HEK293 (cell line): Measurements from ENCODE around the gene SLC16A5.
A peak's percentile ranks its signal among the peaks of the same experiment; 100 is the strongest.

Source experiments
- CTCF ChIA-PET: fragments of 350-600 bp; formaldehyde crosslinking; extraction: SDS; loops from one replicate; lab custom pipeline; 2021; ENCODE audit warnings: antibody characterized with exemption; lab: Yijun Ruan, JAX
- POLR2A ChIA-PET: fragments of 300-600 bp; formaldehyde crosslinking; extraction: SDS; loops from one replicate; lab custom pipeline; 2020; ENCODE audit warnings: antibody characterized with exemption, inconsistent platforms; lab: Yijun Ruan, JAX
- H3K27ac ChIP-seq: fragments of 200-500 bp; sonication (Bioruptor generic); 2 replicates; pipeline ENCODE4 v1.5.1; 2014; ENCODE audit warnings: low read depth, low read length, control low read depth, inconsistent platforms; ENCODE audit errors: extremely low read depth
- H3K36me3 ChIP-seq, 2 experiments: fragments of 200-500 bp in 1 of 2; sonication (Bioruptor generic) in 1 of 2; 1 replicate in 1 of 2; 2 replicates in 1 of 2; pipeline ENCODE4 v1.5.1; 2014 to 2017; ENCODE audit warnings: inconsistent platforms in 2 of 2, low read length in 2 of 2; ENCODE audit not compliant: control insufficient read depth in 2 of 2, insufficient read depth in 1 of 2
- H3K4me1 ChIP-seq: fragments of 200-500 bp; sonication (Bioruptor generic); 2 replicates; pipeline ENCODE4 v1.5.1; 2014; ENCODE audit warnings: mild to moderate bottlenecking, low read length, inconsistent platforms; ENCODE audit not compliant: control insufficient read depth, insufficient read depth
- H3K4me3 ChIP-seq: 2 replicates; pipeline ENCODE4 v1.5.1; 2011; ENCODE audit warnings: low read depth, mild to moderate bottlenecking, control low read depth, low read length, moderate library complexity
- H3K9me3 ChIP-seq: fragments of 200-500 bp; sonication (Bioruptor generic); 2 replicates; pipeline ENCODE4 v1.5.1; 2014; ENCODE audit warnings: low read depth, low read length, inconsistent platforms; ENCODE audit not compliant: control insufficient read depth, insufficient read depth
- GLIS2 ChIP-seq: fragments of 450-650 bp; formaldehyde crosslinking; IDR thresholded peaks from 2 replicates; pipeline ENCODE4 v1.5.1; 2016; ENCODE audit warnings: missing biosample characterization, missing genetic modification characterization
- MZF1 ChIP-seq: fragments of 450-650 bp; formaldehyde crosslinking; IDR thresholded peaks from 2 replicates; pipeline ENCODE4 v1.5.1; 2017; ENCODE audit warnings: missing biosample characterization, missing genetic modification characterization, borderline replicate concordance
- WT1 ChIP-seq: fragments of 450-650 bp; formaldehyde crosslinking; IDR thresholded peaks from 2 replicates; pipeline ENCODE4 v1.5.1; 2016; ENCODE audit warnings: missing biosample characterization, missing genetic modification characterization
- ZBTB8A ChIP-seq: fragments of 450-650 bp; formaldehyde crosslinking; IDR thresholded peaks from 2 replicates; pipeline ENCODE4 v1.5.1; 2016; ENCODE audit warnings: missing biosample characterization, missing genetic modification characterization
- ZFP41 ChIP-seq: fragments of 450-650 bp; formaldehyde crosslinking; IDR thresholded peaks from 2 replicates; pipeline ENCODE4 v1.5.1; 2016; ENCODE audit warnings: missing biosample characterization, missing genetic modification characterization, borderline replicate concordance
- ZNF133 ChIP-seq: fragments of 450-650 bp; formaldehyde crosslinking; IDR thresholded peaks from 2 replicates; pipeline ENCODE4 v1.5.1; 2016; ENCODE audit warnings: missing biosample characterization, missing genetic modification characterization
- ZNF146 ChIP-seq: fragments of 450-650 bp; formaldehyde crosslinking; IDR thresholded peaks from 2 replicates; pipeline ENCODE4 v1.5.1; 2016; ENCODE audit warnings: missing biosample characterization, missing genetic modification characterization
- ZNF214 ChIP-seq: fragments of 450-650 bp; formaldehyde crosslinking; IDR thresholded peaks from 2 replicates; pipeline ENCODE4 v1.5.1; 2017; ENCODE audit warnings: missing biosample characterization, mild to moderate bottlenecking, missing genetic modification characterization, borderline replicate concordance
- ZNF223 ChIP-seq: fragments of 450-650 bp; formaldehyde crosslinking; IDR thresholded peaks from 2 replicates; pipeline ENCODE4 v1.5.1; 2016; ENCODE audit warnings: missing biosample characterization, missing genetic modification characterization
- ZNF544 ChIP-seq: fragments of 450-650 bp; formaldehyde crosslinking; IDR thresholded peaks from 2 replicates; pipeline ENCODE4 v1.5.0; 2017; ENCODE audit warnings: missing biosample characterization, missing genetic modification characterization
- ZNF560 ChIP-seq: fragments of 450-650 bp; formaldehyde crosslinking; IDR thresholded peaks from 2 replicates; pipeline ENCODE4 v1.5.1; 2017; ENCODE audit warnings: missing biosample characterization, missing genetic modification characterization, borderline replicate concordance
- TF ChIP-seq, protein P1 (sequence below): fragments of 450-650 bp; formaldehyde crosslinking; IDR thresholded peaks from 2 replicates; pipeline ENCODE4 v1.5.1; 2016; ENCODE audit warnings: missing biosample characterization, missing genetic modification characterization
- TF ChIP-seq, protein P2 (sequence below): fragments of 450-650 bp; formaldehyde crosslinking; IDR thresholded peaks from 2 replicates; pipeline ENCODE4 v1.5.1; 2016; ENCODE audit warnings: missing biosample characterization, missing genetic modification characterization, borderline replicate concordance
- TF ChIP-seq, protein P3 (sequence below): fragments of 450-650 bp; formaldehyde crosslinking; IDR thresholded peaks from 2 replicates; pipeline ENCODE4 v1.5.1; 2017; ENCODE audit warnings: missing biosample characterization, missing genetic modification characterization
- TF ChIP-seq, protein P4 (sequence below): fragments of 450-650 bp; formaldehyde crosslinking; IDR thresholded peaks from 2 replicates; pipeline ENCODE4 v1.5.1; 2016; ENCODE audit warnings: missing biosample characterization, missing genetic modification characterization
- TF ChIP-seq, protein P5 (sequence below): fragments of 450-650 bp; formaldehyde crosslinking; IDR thresholded peaks from 2 replicates; pipeline ENCODE4 v1.5.1; 2017; ENCODE audit warnings: missing biosample characterization, missing genetic modification characterization
- TF ChIP-seq, protein P6 (sequence below): fragments of 450-650 bp; formaldehyde crosslinking; IDR thresholded peaks from 2 replicates; pipeline ENCODE4 v1.5.1; 2016; ENCODE audit warnings: missing biosample characterization, missing genetic modification characterization

Gene SLC16A5

DNA sequence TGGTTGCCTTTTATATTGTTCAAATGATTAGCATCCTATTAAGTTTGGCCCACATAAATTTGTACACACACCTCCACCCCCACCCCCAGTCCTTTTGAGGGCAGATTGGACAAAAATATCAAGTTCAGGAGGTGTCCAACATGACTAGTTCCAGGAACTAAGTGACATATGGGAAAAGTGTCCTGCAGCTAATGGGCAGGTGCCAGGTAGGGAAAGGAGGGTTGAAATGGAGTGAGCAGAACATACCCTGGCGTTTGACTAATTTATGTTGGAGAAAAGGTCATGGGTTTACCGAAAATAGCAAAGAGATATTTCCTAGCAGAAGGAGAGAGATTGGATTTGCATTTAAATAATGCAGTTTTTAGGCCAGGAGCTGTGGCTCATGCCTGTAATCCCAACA is 35.8 kb upstream of the SLC16A5 start:
- Histone ChIP-seq H3K4me1 (peaks cover 6% of the 10 kb centered on the region; the same call in 1 of the 2 replicates), H3K9me3 (no peaks in the 10 kb centered on the region), H3K36me3 (peaks cover 57 to 70% of the 10 kb centered on the region in 2 experiments), H3K4me3 (no peak overlapping the region), H3K27ac (no peak overlapping the region)
- TF ChIP-seq ZBTB8A (tag by site-specific recombination), result no peak
- TF ChIP-seq MZF1 (tag by site-specific recombination), result no peak
- TF ChIP-seq WT1 (tag by site-specific recombination), result no peak
- TF ChIP-seq, protein P1, sequence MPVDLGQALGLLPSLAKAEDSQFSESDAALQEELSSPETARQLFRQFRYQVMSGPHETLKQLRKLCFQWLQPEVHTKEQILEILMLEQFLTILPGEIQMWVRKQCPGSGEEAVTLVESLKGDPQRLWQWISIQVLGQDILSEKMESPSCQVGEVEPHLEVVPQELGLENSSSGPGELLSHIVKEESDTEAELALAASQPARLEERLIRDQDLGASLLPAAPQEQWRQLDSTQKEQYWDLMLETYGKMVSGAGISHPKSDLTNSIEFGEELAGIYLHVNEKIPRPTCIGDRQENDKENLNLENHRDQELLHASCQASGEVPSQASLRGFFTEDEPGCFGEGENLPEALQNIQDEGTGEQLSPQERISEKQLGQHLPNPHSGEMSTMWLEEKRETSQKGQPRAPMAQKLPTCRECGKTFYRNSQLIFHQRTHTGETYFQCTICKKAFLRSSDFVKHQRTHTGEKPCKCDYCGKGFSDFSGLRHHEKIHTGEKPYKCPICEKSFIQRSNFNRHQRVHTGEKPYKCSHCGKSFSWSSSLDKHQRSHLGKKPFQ (tag by site-specific recombination), result no peak
- no peak for TF ChIP-seq ZNF544
- TF ChIP-seq, protein P2, sequence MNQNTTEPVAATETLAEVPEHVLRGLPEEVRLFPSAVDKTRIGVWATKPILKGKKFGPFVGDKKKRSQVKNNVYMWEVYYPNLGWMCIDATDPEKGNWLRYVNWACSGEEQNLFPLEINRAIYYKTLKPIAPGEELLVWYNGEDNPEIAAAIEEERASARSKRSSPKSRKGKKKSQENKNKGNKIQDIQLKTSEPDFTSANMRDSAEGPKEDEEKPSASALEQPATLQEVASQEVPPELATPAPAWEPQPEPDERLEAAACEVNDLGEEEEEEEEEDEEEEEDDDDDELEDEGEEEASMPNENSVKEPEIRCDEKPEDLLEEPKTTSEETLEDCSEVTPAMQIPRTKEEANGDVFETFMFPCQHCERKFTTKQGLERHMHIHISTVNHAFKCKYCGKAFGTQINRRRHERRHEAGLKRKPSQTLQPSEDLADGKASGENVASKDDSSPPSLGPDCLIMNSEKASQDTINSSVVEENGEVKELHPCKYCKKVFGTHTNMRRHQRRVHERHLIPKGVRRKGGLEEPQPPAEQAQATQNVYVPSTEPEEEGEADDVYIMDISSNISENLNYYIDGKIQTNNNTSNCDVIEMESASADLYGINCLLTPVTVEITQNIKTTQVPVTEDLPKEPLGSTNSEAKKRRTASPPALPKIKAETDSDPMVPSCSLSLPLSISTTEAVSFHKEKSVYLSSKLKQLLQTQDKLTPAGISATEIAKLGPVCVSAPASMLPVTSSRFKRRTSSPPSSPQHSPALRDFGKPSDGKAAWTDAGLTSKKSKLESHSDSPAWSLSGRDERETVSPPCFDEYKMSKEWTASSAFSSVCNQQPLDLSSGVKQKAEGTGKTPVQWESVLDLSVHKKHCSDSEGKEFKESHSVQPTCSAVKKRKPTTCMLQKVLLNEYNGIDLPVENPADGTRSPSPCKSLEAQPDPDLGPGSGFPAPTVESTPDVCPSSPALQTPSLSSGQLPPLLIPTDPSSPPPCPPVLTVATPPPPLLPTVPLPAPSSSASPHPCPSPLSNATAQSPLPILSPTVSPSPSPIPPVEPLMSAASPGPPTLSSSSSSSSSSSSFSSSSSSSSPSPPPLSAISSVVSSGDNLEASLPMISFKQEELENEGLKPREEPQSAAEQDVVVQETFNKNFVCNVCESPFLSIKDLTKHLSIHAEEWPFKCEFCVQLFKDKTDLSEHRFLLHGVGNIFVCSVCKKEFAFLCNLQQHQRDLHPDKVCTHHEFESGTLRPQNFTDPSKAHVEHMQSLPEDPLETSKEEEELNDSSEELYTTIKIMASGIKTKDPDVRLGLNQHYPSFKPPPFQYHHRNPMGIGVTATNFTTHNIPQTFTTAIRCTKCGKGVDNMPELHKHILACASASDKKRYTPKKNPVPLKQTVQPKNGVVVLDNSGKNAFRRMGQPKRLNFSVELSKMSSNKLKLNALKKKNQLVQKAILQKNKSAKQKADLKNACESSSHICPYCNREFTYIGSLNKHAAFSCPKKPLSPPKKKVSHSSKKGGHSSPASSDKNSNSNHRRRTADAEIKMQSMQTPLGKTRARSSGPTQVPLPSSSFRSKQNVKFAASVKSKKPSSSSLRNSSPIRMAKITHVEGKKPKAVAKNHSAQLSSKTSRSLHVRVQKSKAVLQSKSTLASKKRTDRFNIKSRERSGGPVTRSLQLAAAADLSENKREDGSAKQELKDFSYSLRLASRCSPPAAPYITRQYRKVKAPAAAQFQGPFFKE (tag by site-specific recombination), result no peak
- TF ChIP-seq, protein P3, sequence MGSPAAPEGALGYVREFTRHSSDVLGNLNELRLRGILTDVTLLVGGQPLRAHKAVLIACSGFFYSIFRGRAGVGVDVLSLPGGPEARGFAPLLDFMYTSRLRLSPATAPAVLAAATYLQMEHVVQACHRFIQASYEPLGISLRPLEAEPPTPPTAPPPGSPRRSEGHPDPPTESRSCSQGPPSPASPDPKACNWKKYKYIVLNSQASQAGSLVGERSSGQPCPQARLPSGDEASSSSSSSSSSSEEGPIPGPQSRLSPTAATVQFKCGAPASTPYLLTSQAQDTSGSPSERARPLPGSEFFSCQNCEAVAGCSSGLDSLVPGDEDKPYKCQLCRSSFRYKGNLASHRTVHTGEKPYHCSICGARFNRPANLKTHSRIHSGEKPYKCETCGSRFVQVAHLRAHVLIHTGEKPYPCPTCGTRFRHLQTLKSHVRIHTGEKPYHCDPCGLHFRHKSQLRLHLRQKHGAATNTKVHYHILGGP (tag by site-specific recombination), result no peak
- no peak for TF ChIP-seq ZFP41 (tag by site-specific recombination)
- no peak for TF ChIP-seq ZNF214 (tag by site-specific recombination)
- no peak for TF ChIP-seq ZNF560 (tag by site-specific recombination)
- TF ChIP-seq GLIS2 (tag by site-specific recombination), result no peak
- no peak for TF ChIP-seq ZNF133 (tag by site-specific recombination)
- POLR2A ChIA-PET, result no interaction called here
- CTCF ChIA-PET, result interaction anchor here (0.7 to 1.5 kb wide), 3 partner anchors 9 to 45 kb away, joined by 3 to 5 read pairs (median 3); no protein-coding TSS in a partner anchor

DNA sequence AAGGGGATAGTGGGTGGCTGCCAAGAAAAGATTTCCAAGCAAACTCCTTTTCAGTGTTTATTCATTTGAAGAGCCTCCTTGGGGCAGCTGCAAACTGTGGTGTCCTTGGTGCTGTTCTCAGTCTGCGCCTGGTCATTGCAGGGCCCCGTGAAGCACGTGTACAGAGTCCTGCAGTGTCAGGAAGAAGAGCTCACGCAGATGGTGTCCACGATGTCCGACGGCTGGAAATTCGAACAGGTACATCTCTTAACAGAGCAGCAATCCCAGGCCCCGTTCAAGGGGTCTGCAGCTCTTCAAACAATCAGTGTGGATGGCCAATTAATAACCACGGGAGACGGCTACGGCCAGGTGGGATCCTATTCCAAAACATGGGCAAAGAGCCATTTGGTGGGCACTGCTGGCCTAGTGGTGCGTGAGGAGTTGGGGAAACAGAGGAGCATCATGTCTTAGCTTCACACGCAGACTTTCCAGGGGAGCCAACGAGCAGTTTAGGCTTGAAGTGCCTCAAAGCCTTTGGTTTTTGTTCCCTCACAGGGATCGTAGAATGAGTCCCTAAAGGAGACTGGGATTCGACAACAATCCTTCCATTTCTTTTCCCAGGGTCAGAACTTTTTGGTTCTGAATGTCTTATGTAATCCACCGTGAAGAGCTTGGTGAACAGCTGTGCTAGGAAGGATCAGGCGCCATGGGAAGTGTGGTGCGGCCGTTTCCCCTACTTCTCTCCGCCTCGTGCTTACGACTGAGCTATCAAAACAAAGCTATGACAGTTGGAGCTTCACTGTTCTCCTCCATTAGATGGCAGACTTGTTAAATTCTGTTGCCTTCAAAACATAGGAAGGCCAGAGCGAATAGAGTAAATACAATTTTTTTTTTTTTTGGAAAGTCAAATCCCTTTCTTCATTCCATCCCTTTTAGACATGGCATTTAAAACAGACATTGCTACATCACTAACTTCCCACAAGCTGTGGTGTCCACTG is 28.1 kb upstream of the SLC16A5 start:
- ChIA-PET POLR2A (interaction anchor here (0.5 to 1.5 kb wide), 11 partner anchors 11 to 113 kb away, joined by 3 to 6 read pairs (median 4); partner anchors contain the start of genes ARMC7, ATP5PD and KCTD2), CTCF (interaction anchor here (0.6 to 15.6 kb wide), 23 partner anchors 10 to 293 kb away, joined by 3 to 117 read pairs (median 4); partner anchors contain the start of genes ARMC7 and KCTD2)
- H3K4me3 ChIP-seq, result no peak overlapping the region
- H3K36me3 ChIP-seq, result peaks cover 42 to 81% of the 10 kb centered on the region in 2 experiments
- 0 out of 2 replicates have a peak overlapping the region, but pooled peaks have one; percentile 44 for H3K27ac ChIP-seq
- no peaks in the 10 kb centered on the region for H3K4me1 ChIP-seq
- no peaks in the 10 kb centered on the region for H3K9me3 ChIP-seq
- no peak for TF ChIP-seq ZNF223 (tag by site-specific recombination)
- TF ChIP-seq, protein P4, sequence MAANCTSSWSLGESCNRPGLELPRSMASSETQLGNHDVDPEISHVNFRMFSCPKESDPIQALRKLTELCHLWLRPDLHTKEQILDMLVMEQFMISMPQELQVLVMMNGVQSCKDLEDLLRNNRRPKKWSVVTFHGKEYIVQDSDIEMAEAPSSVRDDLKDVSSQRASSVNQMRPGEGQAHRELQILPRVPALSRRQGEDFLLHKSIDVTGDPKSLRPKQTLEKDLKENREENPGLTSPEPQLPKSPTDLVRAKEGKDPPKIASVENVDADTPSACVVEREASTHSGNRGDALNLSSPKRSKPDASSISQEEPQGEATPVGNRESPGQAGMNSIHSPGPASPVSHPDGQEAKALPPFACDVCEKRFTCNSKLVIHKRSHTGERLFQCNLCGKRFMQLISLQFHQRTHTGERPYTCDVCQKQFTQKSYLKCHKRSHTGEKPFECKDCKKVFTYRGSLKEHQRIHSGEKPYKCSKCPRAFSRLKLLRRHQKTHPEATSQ (tag by site-specific recombination), result no peak
- TF ChIP-seq, protein P5, sequence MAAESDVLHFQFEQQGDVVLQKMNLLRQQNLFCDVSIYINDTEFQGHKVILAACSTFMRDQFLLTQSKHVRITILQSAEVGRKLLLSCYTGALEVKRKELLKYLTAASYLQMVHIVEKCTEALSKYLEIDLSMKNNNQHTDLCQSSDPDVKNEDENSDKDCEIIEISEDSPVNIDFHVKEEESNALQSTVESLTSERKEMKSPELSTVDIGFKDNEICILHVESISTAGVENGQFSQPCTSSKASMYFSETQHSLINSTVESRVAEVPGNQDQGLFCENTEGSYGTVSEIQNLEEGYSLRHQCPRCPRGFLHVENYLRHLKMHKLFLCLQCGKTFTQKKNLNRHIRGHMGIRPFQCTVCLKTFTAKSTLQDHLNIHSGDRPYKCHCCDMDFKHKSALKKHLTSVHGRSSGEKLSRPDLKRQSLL (tag by site-specific recombination), result 0 out of 2 replicates have a peak, but pooled peaks have one; percentile 15
- TF ChIP-seq, protein P6, sequence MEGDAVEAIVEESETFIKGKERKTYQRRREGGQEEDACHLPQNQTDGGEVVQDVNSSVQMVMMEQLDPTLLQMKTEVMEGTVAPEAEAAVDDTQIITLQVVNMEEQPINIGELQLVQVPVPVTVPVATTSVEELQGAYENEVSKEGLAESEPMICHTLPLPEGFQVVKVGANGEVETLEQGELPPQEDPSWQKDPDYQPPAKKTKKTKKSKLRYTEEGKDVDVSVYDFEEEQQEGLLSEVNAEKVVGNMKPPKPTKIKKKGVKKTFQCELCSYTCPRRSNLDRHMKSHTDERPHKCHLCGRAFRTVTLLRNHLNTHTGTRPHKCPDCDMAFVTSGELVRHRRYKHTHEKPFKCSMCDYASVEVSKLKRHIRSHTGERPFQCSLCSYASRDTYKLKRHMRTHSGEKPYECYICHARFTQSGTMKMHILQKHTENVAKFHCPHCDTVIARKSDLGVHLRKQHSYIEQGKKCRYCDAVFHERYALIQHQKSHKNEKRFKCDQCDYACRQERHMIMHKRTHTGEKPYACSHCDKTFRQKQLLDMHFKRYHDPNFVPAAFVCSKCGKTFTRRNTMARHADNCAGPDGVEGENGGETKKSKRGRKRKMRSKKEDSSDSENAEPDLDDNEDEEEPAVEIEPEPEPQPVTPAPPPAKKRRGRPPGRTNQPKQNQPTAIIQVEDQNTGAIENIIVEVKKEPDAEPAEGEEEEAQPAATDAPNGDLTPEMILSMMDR (tag by site-specific recombination), result no peak
- no peak for TF ChIP-seq ZNF146
